HepG2 (cell line): ENCODE data around the gene RAP1A. TPM values are rescaled to one million over a fixed set of nuclear protein-coding genes. Genes with fewer than 3 reads are reported as not detected.

Source experiments
- ATAC-seq: fragments of 200-7000 bp; cut with Tn5 transposase; 3 replicates; pipeline ENCODE4 v1.9.1; 2020; ENCODE audit warnings: mild to moderate bottlenecking, moderate library complexity
- BruUV-seq: library from RNA; stranded (reverse); fragments of 400-500 nt; replicated peaks from 2 replicates; lab custom pipeline; 2021; lab: Mats Ljungman, UMichigan
- CTCF ChIA-PET: fragments of 300-600 bp; formaldehyde crosslinking; extraction: SDS; loops from one replicate; lab custom pipeline; 2021; ENCODE audit warnings: low total read pairs, inconsistent platforms, low intra/inter-chr PET ratio; lab: Yijun Ruan, JAX
- POLR2A ChIA-PET: fragments of 350-600 bp; sonication (Branson Sonifier 250); formaldehyde crosslinking; loops from one replicate; lab custom pipeline; 2020; ENCODE audit warnings: antibody characterized with exemption, inconsistent platforms; lab: Yijun Ruan, JAX
- DNase-seq: peaks from one replicate; pipeline ENCODE4 v3.0.0-alpha.2; 2015; ENCODE audit warnings: low spot score
- FAIRE-seq: peaks from 3 replicates; lab custom pipeline; 2011; peaks lifted over from hg19 to GRCh38; lab: Jason Lieb, UNC
- H2AFZ ChIP-seq: one replicate; pipeline ENCODE4 v1.6.1; 2011; ENCODE audit warnings: low read length, inconsistent platforms
- H3K27ac ChIP-seq: fragments of 300-600 bp; 3 replicates; pipeline ENCODE4 v1.8.0; 2011; ENCODE audit warnings: mixed run types, mild to moderate bottlenecking, mixed read lengths, low read length, inconsistent platforms; ENCODE audit not compliant: insufficient read depth; ENCODE audit errors: extremely low read length
- H3K27me3 ChIP-seq, 2 experiments: fragments of 200-600 bp in 1 of 2; 2 replicates in 1 of 2; 3 replicates in 1 of 2; pipeline versions ENCODE4 v1.6.0 to v1.8.0; 2011; ENCODE audit warnings: low read length in 2 of 2, mild to moderate bottlenecking in 2 of 2, moderate library complexity in 2 of 2, inconsistent platforms in 1 of 2; ENCODE audit not compliant: insufficient read depth in 2 of 2, control insufficient read depth in 1 of 2
- H3K36me3 ChIP-seq, 2 experiments: fragments of 200-600 bp in 1 of 2; replicated peaks in 1 of 2; 2 replicates in 1 of 2; 3 replicates in 1 of 2; pipeline versions ENCODE4 v1.5.1 to v1.8.0; 2011; ENCODE audit warnings: low read length in 2 of 2, inconsistent platforms in 1 of 2; ENCODE audit not compliant: insufficient read depth in 2 of 2, control insufficient read depth in 1 of 2
- H3K4me1 ChIP-seq: 2 replicates; pipeline ENCODE4 v1.5.1; 2012; ENCODE audit warnings: low read length, inconsistent platforms; ENCODE audit not compliant: insufficient read depth
- H3K4me2 ChIP-seq: 2 replicates; pipeline ENCODE4 v1.6.0; 2011; ENCODE audit warnings: low read depth, low read length, inconsistent platforms
- H3K4me3 ChIP-seq, 3 experiments: fragments of 200-600 bp in 1 of 3; sonication (generic), shearing (Covaris generic) in 1 of 3; replicated peaks in 1 of 3; 2 replicates each; pipeline ENCODE4 v1.5.1; 2011 to 2016; ENCODE audit warnings: low read length in 3 of 3, inconsistent platforms in 2 of 3, low read depth in 2 of 3, mild to moderate bottlenecking in 2 of 3, control low read depth in 1 of 3, mixed read lengths in 1 of 3; ENCODE audit not compliant: insufficient read depth in 1 of 3
- H3K79me2 ChIP-seq: one replicate; pipeline ENCODE4 v1.6.1; 2011; ENCODE audit warnings: low read length, inconsistent platforms; ENCODE audit not compliant: insufficient read depth
- H3K9ac ChIP-seq: 2 replicates; pipeline ENCODE4 v1.6.0; 2011; ENCODE audit warnings: mild to moderate bottlenecking, low read depth, low read length, inconsistent platforms; ENCODE audit not compliant: insufficient read depth
- H3K9me3 ChIP-seq: 2 replicates; pipeline ENCODE4 v1.5.1; 2012; ENCODE audit warnings: mild to moderate bottlenecking, low read length
- H4K20me1 ChIP-seq: 2 replicates; pipeline ENCODE4 v1.6.0; 2011; ENCODE audit warnings: inconsistent platforms, mild to moderate bottlenecking, low read length, moderate library complexity; ENCODE audit not compliant: insufficient read depth
- ATAD3A ChIP-seq: sonication (generic); formaldehyde crosslinking; IDR thresholded peaks from 2 replicates; pipeline ENCODE4 v1.4.0; 2020; ENCODE audit warnings: missing genetic modification reagents
- DNMT3B ChIP-seq: conservative IDR thresholded peaks from 2 replicates; pipeline ENCODE4 v1.6.1; 2016; ENCODE audit warnings: missing biosample characterization, control low read depth
- FOXM1 ChIP-seq: sonication (generic); formaldehyde crosslinking; IDR thresholded peaks from 2 replicates; pipeline ENCODE4 v1.5.0; 2020; ENCODE audit warnings: missing genetic modification reagents
- FOXO1 ChIP-seq: sonication (generic); formaldehyde crosslinking; IDR thresholded peaks from 2 replicates; pipeline ENCODE4 v1.4.0; 2020; ENCODE audit warnings: missing genetic modification reagents
- GFI1 ChIP-seq: sonication (generic); formaldehyde crosslinking; IDR thresholded peaks from 2 replicates; pipeline ENCODE4 v1.5.0; 2020; ENCODE audit warnings: missing genetic modification reagents, mild to moderate bottlenecking, borderline replicate concordance
- HOXA5 ChIP-seq: sonication (generic); formaldehyde crosslinking; IDR thresholded peaks from 2 replicates; pipeline ENCODE4 v1.4.0; 2020; ENCODE audit warnings: missing genetic modification reagents
- MAFF ChIP-seq: IDR thresholded peaks from 2 replicates; pipeline ENCODE4 v1.6.1; 2011; ENCODE audit warnings: low read depth, low read length, improper control_type of control experiment
- MAFK ChIP-seq, 2 experiments: IDR thresholded peaks in 1 of 2; conservative IDR thresholded peaks in 1 of 2; 2 replicates each; pipeline ENCODE4 v1.6.1; 2011; ENCODE audit warnings: improper control_type of control experiment in 2 of 2, low read length in 2 of 2
- MBNL3 ChIP-seq: fragments of 250-450 bp; sonication (Bioruptor Pico); conservative IDR thresholded peaks from 2 replicates; pipeline ENCODE4 v1.8.0; 2022; ENCODE audit warnings: mild to moderate bottlenecking, inconsistent platforms
- MTA1 ChIP-seq: sonication (generic); formaldehyde crosslinking; IDR thresholded peaks from 2 replicates; pipeline ENCODE4 v1.4.0; 2020; ENCODE audit warnings: missing genetic modification reagents, mild to moderate bottlenecking, borderline replicate concordance
- NCOR1 ChIP-seq: fragments of 200-600 bp; sonication (generic); IDR thresholded peaks from 2 replicates; pipeline ENCODE4 v1.7.0; 2017; ENCODE audit warnings: antibody characterized with exemption, low read length, borderline replicate concordance
- XRCC5 ChIP-seq: fragments of 200-400 bp; formaldehyde crosslinking; optimal IDR thresholded peaks from 2 replicates; pipeline ENCODE3; 2017; ENCODE audit warnings: mild to moderate bottlenecking, low read length
- ZNF530 ChIP-seq: sonication (generic); formaldehyde crosslinking; IDR thresholded peaks from 2 replicates; pipeline ENCODE4 v1.5.0; 2020; ENCODE audit warnings: low read depth, mild to moderate bottlenecking, missing genetic modification reagents
- ZNF569 ChIP-seq: sonication (generic); formaldehyde crosslinking; IDR thresholded peaks from 2 replicates; pipeline ENCODE4 v1.5.0; 2020; ENCODE audit warnings: mild to moderate bottlenecking, missing genetic modification reagents, moderate library complexity, borderline replicate concordance
- ZNF766 ChIP-seq: sonication (generic); formaldehyde crosslinking; IDR thresholded peaks from 2 replicates; pipeline ENCODE4 v1.5.0; 2020; ENCODE audit warnings: missing genetic modification reagents, borderline replicate concordance
- WGBS: methylation state at CpG from one replicate; pipeline ENCODE4 v1.1.6; 2017; ENCODE audit warnings: low lambda C conversion rate; 5-methylcytosine and 5-hydroxymethylcytosine counted together
- in situ Hi-C: cut with HindIII; loops from 2 replicates; pipeline ENCODE4 v1.10.0; 2017; ENCODE audit warnings: low pct_unique_long_range_greater_than_20kb; ENCODE audit not compliant: extremely low pct_ligation_motif_present
- intact Hi-C: fragments of 100-400 bp; cut with micrococcal nuclease; formaldehyde crosslinking; loops from one replicate; pipeline ENCODE4 v1.10.0; 2022; ENCODE audit not compliant: unreplicated experiment
- polyA plus RNA-seq, 8 experiments: library from polyadenylated mRNA; depleted of rRNA in 3 of 8; stranded (reverse) in 7 of 8; unstranded in 1 of 8; fragments of >200 nt; fragmentation: Illumina TruSeq in 4 of 8; extraction: Trizol in 4 of 8; gene quantifications; 2 replicates each; pipeline versions ENCODE4 v1.2.1 to v1.2.3, GENCODE V29; 2011 to 2016; ENCODE audit warnings: low read depth in 4 of 8, missing spikeins in 1 of 8, mixed read lengths in 1 of 8; ENCODE audit not compliant: insufficient read depth in 1 of 8
- total RNA-seq, 5 experiments: library from RNA; depleted of rRNA; stranded (reverse); fragments of >200 nt; fragmentation: Illumina TruSeq; extraction: Trizol; gene quantifications; 2 replicates each; pipeline ENCODE4 v1.2.3, GENCODE V29; 2016; ENCODE audit warnings: low read depth in 1 of 5
- TF ChIP-seq, protein P1 (sequence below): sonication (generic); formaldehyde crosslinking; IDR thresholded peaks from 2 replicates; pipeline ENCODE4 v1.8.0; 2022; ENCODE audit warnings: mild to moderate bottlenecking, missing genetic modification reagents, moderate library complexity
- TF ChIP-seq, protein P2 (sequence below): sonication (generic); formaldehyde crosslinking; IDR thresholded peaks from 2 replicates; pipeline ENCODE4 v1.5.0; 2020; ENCODE audit warnings: missing genetic modification reagents, mild to moderate bottlenecking, borderline replicate concordance

Gene RAP1A
- total and polyA plus RNA-seq, 2 of the 13 experiments (the other 11 are each of a cell fraction or from before 2014, with no cell fraction given): 19.0 to 20.7 TPM

DNA sequence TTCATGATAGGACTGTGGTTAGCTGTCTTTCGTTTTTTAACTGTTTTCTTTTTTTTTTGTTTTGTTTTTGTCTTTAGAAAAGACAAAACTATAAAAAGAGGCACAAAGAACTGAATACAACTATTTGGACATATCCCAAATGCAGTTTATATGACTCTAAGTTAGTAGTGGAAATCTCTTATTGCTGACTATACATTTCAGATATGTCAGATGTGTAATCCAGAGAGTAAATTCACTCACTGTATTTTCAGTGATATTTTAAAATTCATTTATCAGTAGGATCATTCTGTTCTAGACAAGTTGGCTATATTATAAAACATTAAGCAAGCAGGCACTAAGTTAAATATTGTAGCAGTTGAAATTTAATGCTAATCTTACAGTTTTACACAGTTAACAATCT, 5.7 kb downstream of the RAP1A start:
- no peaks in the 10 kb centered on the region for H3K9me3 ChIP-seq
- TF ChIP-seq MAFK (conservative IDR thresholded peaks at IDR 0.05 in 1 of 2, IDR thresholded peaks at IDR 0.05 in 1 of 2; ENCODE audit: low read length in 2 of 2): peak; percentile 77 to 81
- no peak for TF ChIP-seq FOXO1 (CRISPR knock-in tag)
- no peak for TF ChIP-seq FOXM1
- TF ChIP-seq NCOR1: no peak
- no peak for TF ChIP-seq MTA1
- no peak for TF ChIP-seq HOXA5 (CRISPR knock-in tag)
- peak; percentile 69 for TF ChIP-seq MAFF
- TF ChIP-seq, all 625 proteins: peak for 2
- H3K27ac ChIP-seq: no peak overlapping the region
- no peak for FAIRE-seq
- H4K20me1 ChIP-seq: peaks cover 7% of the 10 kb centered on the region
- H3K4me1 ChIP-seq: peaks cover 49% of the 10 kb centered on the region
- in situ Hi-C loops: loop anchor here (10.0 kb wide), 1 partner anchor 120 kb away; the partner anchor contains the start of genes ADORA3 and TMIGD3
- WGBS: 75% methylated on average over 1 of the region's 1 CpG
- H3K36me3 ChIP-seq: no peaks in the 10 kb centered on the region; a peak in 1 of 5 replicates
- ChIA-PET CTCF (no interaction called here), POLR2A (interaction anchor here (1.1 kb wide), 1 partner anchor 118 kb away, joined by 3 read pairs; no protein-coding TSS in a partner anchor)
- DNase-seq: no peak
- no peak overlapping the region for H3K4me3 ChIP-seq
- no peak overlapping the region for H3K9ac ChIP-seq
- no peak overlapping the region for H2AFZ ChIP-seq
- no peaks in the 10 kb centered on the region for H3K27me3 ChIP-seq
- intact Hi-C loops: no loop called here
- no TSS peak for BruUV-seq
- no peak for ATAC-seq
- no peak overlapping the region for H3K4me2 ChIP-seq
- H3K79me2 ChIP-seq: peaks cover 96% of the 10 kb centered on the region

DNA sequence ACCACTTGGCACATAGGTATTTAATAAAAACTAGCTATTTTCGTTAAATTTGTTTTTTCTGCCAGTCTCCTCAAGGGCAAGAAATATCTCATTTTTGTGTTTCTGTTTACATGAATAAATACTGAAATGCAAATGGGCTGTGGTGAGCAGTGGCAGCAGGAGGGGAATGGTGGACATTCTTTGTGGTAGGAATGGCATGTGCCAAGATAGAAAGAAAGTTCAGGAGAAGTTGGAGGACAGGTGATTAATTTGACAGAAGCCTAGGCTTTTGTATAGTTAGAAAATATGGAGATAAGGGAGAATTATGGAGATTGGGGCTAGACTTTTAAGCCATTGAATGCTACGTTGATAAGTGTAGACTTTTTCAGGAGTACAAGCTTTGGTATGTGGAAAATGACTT, 8.6 kb downstream of the RAP1A start:
- Histone ChIP-seq H4K20me1 (no peaks in the 10 kb centered on the region; the same call in 1 of the 2 replicates), H3K9ac (no peak overlapping the region), H3K79me2 (peaks cover 92% of the 10 kb centered on the region), H3K36me3 (no peaks in the 10 kb centered on the region), H3K9me3 (no peaks in the 10 kb centered on the region), H2AFZ (no peak overlapping the region), H3K4me1 (peaks cover 31% of the 10 kb centered on the region), H3K4me3 (no peak overlapping the region), H3K4me2 (no peak overlapping the region), H3K27me3 (no peaks in the 10 kb centered on the region), H3K27ac (no peak overlapping the region)
- ChIA-PET CTCF (no interaction called here), POLR2A (interaction anchor here (1.3 kb wide), 1 partner anchor 121 kb away, joined by 3 read pairs; no protein-coding TSS in a partner anchor)
- ATAC-seq (no peak), DNase-seq (no peak), FAIRE-seq (no peak)
- in situ Hi-C loops: loop anchor here (10.0 kb wide), 1 partner anchor 123 kb away; the partner anchor contains the start of genes ADORA3 and TMIGD3
- intact Hi-C loops: no loop called here
- WGBS: 88% methylated on average over 1 of the region's 2 CpGs
- no TSS peak for BruUV-seq
- TF ChIP-seq, protein P1, sequence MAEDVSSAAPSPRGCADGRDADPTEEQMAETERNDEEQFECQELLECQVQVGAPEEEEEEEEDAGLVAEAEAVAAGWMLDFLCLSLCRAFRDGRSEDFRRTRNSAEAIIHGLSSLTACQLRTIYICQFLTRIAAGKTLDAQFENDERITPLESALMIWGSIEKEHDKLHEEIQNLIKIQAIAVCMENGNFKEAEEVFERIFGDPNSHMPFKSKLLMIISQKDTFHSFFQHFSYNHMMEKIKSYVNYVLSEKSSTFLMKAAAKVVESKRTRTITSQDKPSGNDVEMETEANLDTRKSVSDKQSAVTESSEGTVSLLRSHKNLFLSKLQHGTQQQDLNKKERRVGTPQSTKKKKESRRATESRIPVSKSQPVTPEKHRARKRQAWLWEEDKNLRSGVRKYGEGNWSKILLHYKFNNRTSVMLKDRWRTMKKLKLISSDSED (CRISPR knock-in tag): no peak
- TF ChIP-seq XRCC5 (no peak), DNMT3B (CRISPR knock-in tag) (no peak), GFI1 (CRISPR knock-in tag) (no peak), ZNF530 (no peak), ZNF766 (CRISPR knock-in tag) (no peak), MBNL3 (CRISPR knock-in tag) (no peak), ATAD3A (CRISPR knock-in tag) (no peak), ZNF569 (no peak)
- TF ChIP-seq, protein P2, sequence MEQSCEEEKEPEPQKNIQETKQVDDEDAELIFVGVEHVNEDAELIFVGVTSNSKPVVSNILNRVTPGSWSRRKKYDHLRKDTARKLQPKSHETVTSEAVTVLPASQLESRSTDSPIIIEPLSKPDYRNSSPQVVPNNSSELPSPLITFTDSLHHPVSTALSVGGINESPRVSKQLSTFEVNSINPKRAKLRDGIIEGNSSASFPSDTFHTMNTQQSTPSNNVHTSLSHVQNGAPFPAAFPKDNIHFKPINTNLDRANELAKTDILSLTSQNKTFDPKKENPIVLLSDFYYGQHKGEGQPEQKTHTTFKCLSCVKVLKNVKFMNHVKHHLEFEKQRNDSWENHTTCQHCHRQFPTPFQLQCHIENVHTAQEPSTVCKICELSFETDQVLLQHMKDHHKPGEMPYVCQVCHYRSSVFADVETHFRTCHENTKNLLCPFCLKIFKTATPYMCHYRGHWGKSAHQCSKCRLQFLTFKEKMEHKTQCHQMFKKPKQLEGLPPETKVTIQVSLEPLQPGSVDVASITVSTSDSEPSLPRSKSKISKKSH (CRISPR knock-in tag): no peak
